Activated CD4-positive, alpha-beta T cell treated with anti-CD3 and anti-CD28 coated beads, Interleukin-2, amount 50 U/mL, for 48 hours (primary cell): ENCODE results near the gene ZNF280D.

Experiments
- DNase-seq, 2 experiments: peaks; one replicate each; pipeline ENCODE4 v3.0.0-alpha.2; 2020

The ZNF280D gene

GRCh38 chr15:56744701-56745683 lies 11.7 kb upstream of the ZNF280D start:
- no peak for DNase-seq

GRCh38 chr15:56741541-56741940 lies 8.2 kb upstream of the ZNF280D start:
- no peak for DNase-seq

DNA sequence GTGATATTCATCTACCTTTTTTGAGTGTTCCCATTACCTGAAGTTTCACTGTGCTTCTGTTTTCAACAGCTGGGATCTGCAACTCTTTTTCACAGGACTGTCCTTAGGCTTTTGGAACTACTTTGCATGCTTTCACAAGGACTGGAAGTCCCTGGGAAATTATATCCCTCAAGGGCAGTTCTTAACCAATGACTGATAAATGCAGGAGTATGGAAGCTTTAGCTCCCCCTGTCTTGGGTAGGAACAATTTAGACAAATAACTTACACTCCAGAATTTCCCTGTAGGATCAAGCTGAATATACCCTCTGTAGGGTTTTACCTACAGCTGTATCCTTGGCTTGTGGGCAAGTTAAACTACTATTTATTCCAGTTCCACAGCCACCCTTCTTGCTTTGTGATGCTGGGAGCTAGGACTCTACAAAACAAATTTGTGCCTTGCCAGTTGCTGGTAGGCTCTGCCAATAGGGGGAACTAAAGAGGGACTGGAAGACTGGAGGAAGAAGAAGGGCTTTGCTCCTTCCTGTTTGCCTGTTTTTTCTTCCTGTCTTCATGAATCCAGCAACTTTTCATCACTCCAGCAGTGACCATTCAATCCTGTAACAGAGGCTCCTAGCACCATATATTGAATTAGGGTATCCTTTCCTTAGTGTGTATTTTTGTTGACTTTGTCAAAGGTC lies 6.8 kb upstream of the ZNF280D start:
- DNase-seq, result peak in 1 of 2 experiments; percentile 5

DNA sequence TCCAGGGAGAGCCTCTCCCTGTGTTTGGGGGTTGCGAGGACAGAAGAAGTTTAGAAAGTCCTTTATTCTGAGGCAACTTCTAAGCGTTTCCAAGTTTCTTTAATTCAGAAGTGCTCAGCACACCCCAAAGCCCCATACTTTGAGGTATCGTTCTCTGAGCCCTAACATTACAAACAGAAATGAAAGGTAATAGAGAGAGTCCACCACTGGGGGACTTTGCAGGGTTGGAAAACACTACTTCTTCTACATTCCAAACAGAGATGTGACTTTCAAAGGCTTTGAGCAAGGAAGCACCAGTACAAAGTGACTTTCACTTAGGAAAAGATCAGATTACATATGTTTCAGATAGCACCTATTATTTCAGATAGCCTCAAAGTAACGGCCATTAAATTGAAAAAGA lies 6.2 kb upstream of the ZNF280D start:
- no peak for DNase-seq

DNA sequence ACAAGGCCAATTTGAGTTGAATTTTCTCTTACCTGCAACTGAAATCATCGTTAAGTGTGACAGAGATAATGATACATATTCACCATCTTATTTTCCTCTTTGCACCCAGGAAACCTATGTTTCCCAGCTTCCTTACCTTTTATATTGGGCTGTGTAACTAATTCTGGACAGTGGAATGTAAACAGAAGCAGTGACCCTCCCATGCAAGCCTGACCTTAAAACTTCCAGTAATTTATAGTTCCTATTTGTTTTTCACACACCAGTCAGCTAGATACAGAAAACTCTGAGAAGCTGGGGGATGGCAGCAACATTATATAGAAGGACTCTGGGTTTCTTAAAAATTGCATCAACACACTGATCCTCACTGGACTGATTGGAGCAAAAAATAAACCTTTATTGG lies 4.5 kb upstream of the ZNF280D start:
- no peak for DNase-seq

DNA sequence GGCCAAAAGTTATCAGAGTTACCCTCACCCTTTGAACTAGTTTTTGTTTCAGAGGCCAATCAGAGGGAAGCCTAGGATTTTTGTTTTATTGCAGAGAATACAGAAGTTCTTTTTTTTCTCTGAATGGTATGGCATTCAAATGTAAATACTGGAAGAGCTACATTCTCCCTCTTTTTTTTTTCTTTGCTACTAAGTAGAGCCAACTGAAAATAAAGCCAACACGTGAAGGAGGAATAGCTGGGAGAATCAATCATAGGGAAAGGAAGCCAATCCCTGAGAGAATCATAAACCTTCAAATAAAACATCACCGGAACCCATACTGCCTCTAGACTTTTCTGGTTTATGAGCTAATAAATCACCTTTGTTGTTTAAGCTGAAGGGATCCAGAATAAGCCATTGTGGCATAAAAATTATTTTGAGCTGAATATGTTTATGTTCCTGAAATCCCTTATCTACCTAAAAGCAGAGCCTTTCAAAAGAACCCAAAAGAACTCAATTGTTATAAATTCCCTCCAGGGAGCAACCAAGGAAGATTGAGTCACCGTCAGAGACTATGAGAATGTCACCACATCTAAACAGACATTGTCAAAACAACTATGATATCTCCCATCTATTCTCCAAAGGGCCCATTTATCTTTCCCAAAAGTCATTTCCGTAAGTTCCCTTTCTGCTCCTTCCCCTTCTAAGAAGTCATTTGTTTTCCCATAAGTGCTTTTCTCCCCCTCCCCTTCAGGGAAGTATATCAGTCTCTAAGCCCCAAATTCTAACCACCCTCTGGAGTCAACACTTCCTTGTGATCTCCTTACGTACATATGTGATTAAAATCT lies 3.8 kb upstream of the ZNF280D start:
- no peak for DNase-seq

DNA sequence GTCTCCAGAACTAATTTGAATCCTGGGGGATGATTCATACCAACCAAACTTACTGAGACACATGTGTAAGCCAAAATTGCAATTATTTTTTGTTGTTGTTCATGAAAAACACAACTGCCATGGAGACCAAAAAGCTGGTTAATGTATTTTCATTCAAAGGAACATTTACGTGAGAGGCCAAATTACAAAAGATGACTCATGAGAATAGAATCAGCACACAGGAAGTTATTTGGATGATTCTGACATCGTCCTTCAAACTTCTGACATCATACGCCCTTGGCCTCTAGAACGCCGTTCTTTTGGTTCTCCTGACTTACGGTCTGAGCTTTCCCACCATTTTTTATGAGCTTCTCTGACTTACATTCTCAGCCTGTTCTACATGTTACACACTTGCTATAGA lies 3.0 kb upstream of the ZNF280D start:
- no peak for DNase-seq

- no peak for DNase-seq
Observed at GRCh38 chr15:56735589-56735988, 2.3 kb upstream of the ZNF280D start.

GRCh38 chr15:56734013-56734635 lies 815 bp upstream of the ZNF280D start:
- DNase-seq, result no peak

- no peak for DNase-seq
Observed at GRCh38 chr15:56732886-56733135, 498 bp downstream of the ZNF280D start.

- DNase-seq, result peak in 1 of 2 experiments; percentile 9
Observed at GRCh38 chr15:56732135-56732885, 999 bp downstream of the ZNF280D start.

DNA sequence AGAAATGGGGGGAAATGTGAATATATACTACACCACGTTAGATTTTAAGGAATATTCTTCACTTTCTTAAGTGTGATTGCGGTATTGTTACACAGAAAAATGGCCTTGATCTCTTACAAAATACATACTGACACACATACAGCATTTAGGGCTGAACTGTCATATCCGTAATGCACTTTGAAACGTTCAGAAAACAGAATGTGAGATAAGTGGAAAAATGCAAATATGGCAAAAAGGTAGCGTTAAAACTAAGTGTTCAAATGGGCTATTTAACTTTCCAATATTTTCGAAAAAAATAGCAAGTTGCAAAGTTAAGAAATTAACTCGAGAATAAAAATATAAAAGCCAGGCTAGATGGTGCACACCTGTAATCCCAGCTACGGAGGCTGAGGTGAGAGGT lies 1.8 kb downstream of the ZNF280D start:
- DNase-seq, result no peak

DNA sequence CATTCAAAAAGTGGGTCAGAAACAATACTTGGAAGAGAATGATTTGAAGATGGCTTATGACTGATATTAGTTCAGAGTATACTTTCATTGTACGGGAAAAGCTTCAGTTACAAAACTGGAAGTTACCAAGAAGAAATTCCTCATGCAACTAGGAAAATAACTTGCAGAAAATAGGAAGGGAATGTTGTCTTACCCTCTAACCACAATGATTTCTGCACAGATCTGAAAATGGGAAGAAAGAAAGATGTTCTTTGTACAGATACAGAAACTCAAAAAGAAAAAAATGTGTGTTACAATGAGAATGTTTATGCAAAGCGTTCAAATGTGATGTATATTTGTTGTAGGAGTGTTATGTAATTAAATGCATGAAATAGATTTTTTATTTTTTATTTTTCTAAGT lies 3.7 kb downstream of the ZNF280D start:
- DNase-seq, result no peak

- DNase-seq, result no peak
Observed at GRCh38 chr15:56725386-56725785, 7.9 kb downstream of the ZNF280D start.

- no peak for DNase-seq
Observed at GRCh38 chr15:56724232-56724631, 9.1 kb downstream of the ZNF280D start.

GRCh38 chr15:56723787-56724186 lies 9.5 kb downstream of the ZNF280D start:
- DNase-seq, result no peak

DNA sequence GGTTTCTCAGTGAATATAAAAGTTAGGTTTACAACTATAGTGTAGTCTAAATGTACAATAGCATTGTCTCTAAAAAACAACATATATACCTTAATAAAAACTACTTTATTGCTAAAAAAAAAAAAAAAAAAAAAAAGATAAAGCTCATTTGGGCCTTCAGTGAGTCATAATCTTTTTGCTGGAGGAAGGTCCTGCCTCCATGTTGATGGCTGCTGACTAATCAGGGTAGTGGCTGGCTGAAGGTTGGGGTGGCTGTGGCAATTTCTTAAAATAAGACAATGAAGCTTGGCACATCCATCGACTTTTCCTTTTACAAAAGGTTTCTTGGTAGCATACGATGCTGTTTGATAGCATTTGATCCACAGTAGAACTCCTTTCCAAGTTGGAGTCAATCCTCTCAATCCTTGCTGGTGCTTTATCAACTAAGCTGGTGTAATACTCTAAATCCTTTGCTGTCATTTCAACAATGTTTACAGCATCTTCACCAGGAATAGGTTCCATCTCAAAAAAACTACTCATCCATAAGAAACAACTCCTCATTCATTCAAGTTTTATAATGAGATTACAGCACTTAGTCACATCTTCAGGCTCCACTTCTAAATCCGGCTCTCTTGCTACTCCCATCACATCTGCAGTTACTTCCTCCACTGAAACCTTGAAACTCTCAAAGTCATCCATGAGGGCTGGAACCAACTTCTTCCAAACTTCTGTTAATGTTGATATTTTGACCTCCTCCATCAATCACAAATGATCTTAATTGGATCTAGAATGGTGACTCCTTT lies 13.3 kb downstream of the ZNF280D start:
- DNase-seq, result no peak

GRCh38 chr15:56719021-56719612 lies 14.2 kb downstream of the ZNF280D start:
- no peak for DNase-seq

- no peak for DNase-seq
Observed at GRCh38 chr15:56718560-56718959, 14.7 kb downstream of the ZNF280D start.

DNA sequence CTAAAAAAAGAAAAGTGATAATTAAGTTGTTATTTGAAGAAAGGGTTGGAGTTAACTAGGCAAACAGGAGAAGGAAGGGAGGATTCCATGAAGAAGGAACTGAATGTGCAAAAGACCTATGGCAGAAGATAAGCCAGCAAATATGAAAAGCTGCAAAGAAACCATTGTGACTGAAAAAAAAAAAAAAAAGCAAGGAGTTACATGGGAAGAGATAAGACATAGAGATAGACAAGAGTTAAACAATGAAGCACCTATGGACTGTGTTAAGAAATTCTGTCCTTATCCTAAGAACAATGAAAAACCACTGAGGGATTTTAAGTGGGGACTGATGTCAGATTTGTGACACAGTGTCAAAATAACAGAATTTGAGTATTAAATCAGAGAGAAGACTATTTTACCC lies 17.0 kb downstream of the ZNF280D start:
- DNase-seq, result no peak

DNA sequence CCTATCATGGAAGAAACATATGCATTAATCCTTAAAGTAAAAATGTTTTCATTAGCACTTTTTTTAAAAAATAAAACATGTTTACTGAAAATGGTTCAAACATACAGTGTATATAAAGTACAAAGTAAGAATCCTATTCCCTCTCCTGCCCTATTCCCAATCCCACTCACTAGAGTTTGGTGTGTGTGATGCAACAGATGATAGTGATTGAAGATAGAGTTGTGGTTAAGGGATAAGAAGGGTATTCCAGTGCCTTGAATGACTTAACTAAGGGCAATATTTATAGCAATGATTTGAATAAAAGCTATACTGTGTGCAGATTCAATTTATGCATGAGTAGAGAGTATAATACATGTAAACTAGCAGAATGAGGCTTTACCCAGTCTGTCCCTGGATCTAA lies 18.1 kb downstream of the ZNF280D start:
- no peak for DNase-seq
